ENCODE measurements around the gene CMTM7. TPM values are rescaled to one million over a fixed set of nuclear protein-coding genes. Genes with fewer than 3 reads are reported as not detected.

CMTM7 gene
- polyA plus RNA-seq, 1 of the 3 experiments (the other 2 are of a cell fraction), result 50.1 TPM

DNA sequence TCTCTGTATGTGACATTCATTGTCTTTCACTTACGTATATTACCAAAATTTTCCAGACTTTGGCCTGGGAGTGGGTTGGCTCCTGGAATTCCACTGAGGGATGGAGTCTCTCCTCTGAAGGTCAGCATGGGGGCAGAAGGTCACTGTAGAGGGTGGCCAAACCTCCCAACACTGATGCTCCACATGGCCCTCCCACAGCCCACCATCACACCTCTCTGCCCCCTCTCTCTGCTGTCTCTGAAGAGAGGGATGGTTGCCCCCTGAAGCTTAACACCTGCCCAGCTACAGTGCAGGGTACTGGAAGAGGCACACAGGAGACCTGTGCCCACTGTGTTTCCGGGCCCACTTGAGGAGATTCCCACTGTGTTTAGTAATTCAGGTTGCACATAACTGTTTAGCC is 58.8 kb downstream of the CMTM7 start:
- Histone ChIP-seq H3K79me2 (ENCODE audit: insufficient read depth) (no peaks in the 10 kb centered on the region), H3K9me2 (no peaks in the 10 kb centered on the region), H3K4me1 (ENCODE audit: control insufficient read depth in 1 of 2, insufficient read depth in 2 of 2, low read depth in 1 of 2, low read length in 1 of 2) (peaks cover 0 to 3% of the 10 kb centered on the region in 2 experiments; a peak in 3 of 4 replicates), H3F3A (replicated peaks; ENCODE audit: insufficient read depth) (no peaks in the 10 kb centered on the region), H4K20me1 (ENCODE audit: insufficient read depth) (no peaks in the 10 kb centered on the region), H3K4me2 (no peak overlapping the region), H3K9ac (no peak overlapping the region), H3K9me3 (0 out of 2 replicates have a peak, but pooled peaks cover 4% of the 10 kb centered on the region), H2AFZ (ENCODE audit: low read depth) (no peak overlapping the region), H3K27me3 (ENCODE audit: insufficient read depth) (no peaks in the 10 kb centered on the region), H3K27ac (ENCODE audit: low read depth in 2 of 2, low read length in 1 of 2) (no peak overlapping the region; a peak in 1 of 4 replicates), H3K4me3 (ENCODE audit: low read depth in 2 of 2, low read length in 1 of 2) (no peak overlapping the region), H3K36me3 (replicated peaks in 1 of 2; ENCODE audit: control insufficient read depth in 1 of 2, insufficient read depth in 2 of 2, low read length in 1 of 2) (peaks cover 3 to 17% of the 10 kb centered on the region in 2 experiments)
- TF ChIP-seq FOXJ3 (CRISPR knock-in tag; IDR thresholded peaks at IDR 0.05), result no peak
- TF ChIP-seq NRF1 (IDR thresholded peaks at IDR 0.05; ENCODE audit: low read depth, low read length), result no peak
- TF ChIP-seq RAD21 (IDR thresholded peaks at IDR 0.05; ENCODE audit: low read length), result no peak
- TF ChIP-seq TEAD4 (IDR thresholded peaks at IDR 0.05; ENCODE audit: borderline replicate concordance, insufficient read depth), result no peak
- no peak for TF ChIP-seq NFIC (IDR thresholded peaks at IDR 0.05; ENCODE audit: borderline replicate concordance)
- TF ChIP-seq GABPA (IDR thresholded peaks at IDR 0.05; ENCODE audit: low read depth), result no peak
- ChIA-PET POLR2A (interaction anchor here (0.8 kb wide), 1 partner anchor 27 kb away, joined by 3 read pairs; no protein-coding TSS in a partner anchor), CTCF (interaction anchor here (1.0 to 6.5 kb wide), 4 partner anchors 11 to 431 kb away, joined by 3 to 44 read pairs (median 5); no protein-coding TSS in a partner anchor)
- no peak for DNase-seq
- 83% methylated on average over 2 of the region's 2 CpGs for WGBS (ENCODE audit: low lambda C conversion rate)

DNA sequence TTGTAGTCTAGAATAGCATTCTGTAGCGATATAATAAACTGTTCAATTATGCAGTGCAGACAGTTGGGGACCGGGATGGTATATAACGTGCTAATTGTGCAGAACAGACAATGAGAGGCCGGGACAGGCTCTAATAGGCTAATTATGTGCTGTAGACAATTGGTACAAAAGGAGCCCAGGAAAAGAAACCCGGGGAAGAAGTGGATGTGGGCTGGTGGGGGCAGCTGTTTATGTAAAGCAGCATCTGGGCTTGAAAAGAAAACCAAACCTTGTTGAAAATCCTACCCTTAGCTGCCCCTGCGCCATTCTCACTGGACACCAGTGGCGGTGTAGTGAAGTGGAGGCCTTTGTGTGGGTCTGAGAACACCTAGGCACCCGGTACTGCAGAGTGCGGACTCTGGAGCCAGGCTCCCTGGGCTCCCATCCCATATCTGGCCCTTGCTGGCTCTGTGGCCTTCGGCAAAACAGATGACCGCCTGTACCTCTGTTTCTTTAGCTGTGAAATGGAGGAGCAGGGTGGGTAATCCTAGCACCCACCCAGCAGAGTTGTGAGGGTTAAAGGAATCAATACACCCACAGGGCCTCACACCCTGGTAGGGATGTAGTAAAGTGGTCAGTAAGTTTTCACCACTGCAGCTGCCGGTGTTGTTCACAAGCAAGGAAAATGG is 59.5 kb downstream of the CMTM7 start:
- H3K4me2 ChIP-seq, result no peak overlapping the region
- peaks cover 0 to 5% of the 10 kb centered on the region in 2 experiments; a peak in 3 of 4 replicates for H3K4me1 ChIP-seq (ENCODE audit: control insufficient read depth in 1 of 2, insufficient read depth in 2 of 2, low read depth in 1 of 2, low read length in 1 of 2)
- no peak for DNase-seq
- no peaks in the 10 kb centered on the region for H3K9me3 ChIP-seq
- H3K27me3 ChIP-seq (ENCODE audit: insufficient read depth), result no peaks in the 10 kb centered on the region
- CTCF ChIA-PET, result interaction anchor here (1.0 to 6.5 kb wide), 3 partner anchors 12 to 76 kb away, joined by 3 to 44 read pairs (median 7); no protein-coding TSS in a partner anchor
- H2AFZ ChIP-seq (ENCODE audit: low read depth), result no peak overlapping the region
- no peak overlapping the region for H3K27ac ChIP-seq (ENCODE audit: low read depth in 2 of 2, low read length in 1 of 2)
- H3K9ac ChIP-seq, result no peak overlapping the region
- no peaks in the 10 kb centered on the region for H3K79me2 ChIP-seq (ENCODE audit: insufficient read depth)
- peaks cover 0 to 17% of the 10 kb centered on the region in 2 experiments for H3K36me3 ChIP-seq (replicated peaks in 1 of 2; ENCODE audit: control insufficient read depth in 1 of 2, insufficient read depth in 2 of 2, low read length in 1 of 2)
- H3K9me2 ChIP-seq, result no peaks in the 10 kb centered on the region
- 94% methylated on average over 10 of the region's 12 CpGs for WGBS (ENCODE audit: low lambda C conversion rate)
- H4K20me1 ChIP-seq (ENCODE audit: insufficient read depth), result no peaks in the 10 kb centered on the region
- POLR2A ChIA-PET, result no interaction called here
- no peaks in the 10 kb centered on the region for H3F3A ChIP-seq (replicated peaks; ENCODE audit: insufficient read depth)
- H3K4me3 ChIP-seq (ENCODE audit: low read depth in 2 of 2, low read length in 1 of 2), result no peak overlapping the region
- no peak for TF ChIP-seq CHD2 (IDR thresholded peaks at IDR 0.05; ENCODE audit: low read length, partially characterized antibody)
- TF ChIP-seq JUND (IDR thresholded peaks at IDR 0.05), result no peak
- TF ChIP-seq YY1 (IDR thresholded peaks at IDR 0.05; ENCODE audit: low read depth), result no peak
- TF ChIP-seq, protein P1, sequence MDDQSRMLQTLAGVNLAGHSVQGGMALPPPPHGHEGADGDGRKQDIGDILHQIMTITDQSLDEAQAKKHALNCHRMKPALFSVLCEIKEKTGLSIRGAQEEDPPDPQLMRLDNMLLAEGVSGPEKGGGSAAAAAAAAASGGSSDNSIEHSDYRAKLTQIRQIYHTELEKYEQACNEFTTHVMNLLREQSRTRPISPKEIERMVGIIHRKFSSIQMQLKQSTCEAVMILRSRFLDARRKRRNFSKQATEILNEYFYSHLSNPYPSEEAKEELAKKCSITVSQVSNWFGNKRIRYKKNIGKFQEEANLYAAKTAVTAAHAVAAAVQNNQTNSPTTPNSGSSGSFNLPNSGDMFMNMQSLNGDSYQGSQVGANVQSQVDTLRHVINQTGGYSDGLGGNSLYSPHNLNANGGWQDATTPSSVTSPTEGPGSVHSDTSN (IDR thresholded peaks at IDR 0.05), result no peak
- TF ChIP-seq MEF2A (IDR thresholded peaks at IDR 0.05; ENCODE audit: borderline replicate concordance, low read depth), result no peak
- TF ChIP-seq SIN3A (IDR thresholded peaks at IDR 0.05; ENCODE audit: borderline replicate concordance, low read depth, low read length), result no peak
- no peak for TF ChIP-seq RAD21 (IDR thresholded peaks at IDR 0.05; ENCODE audit: low read length)

All from SK-N-SH (cell line).